ENCODE data around the gene CAMSAP1. TPM values are rescaled to one million over a fixed set of nuclear protein-coding genes. Genes with fewer than 3 reads are reported as not detected.

CAMSAP1 gene
- 18.5 to 24.4 TPM (median 23.2 TPM) in 5 replicates for total RNA-seq (2022; extraction: Qiagen RNA extraction; ENCODE audit: low read depth)

GRCh38 chr9:135907431-135908092 is at the start of gene CAMSAP1:
TSS of gene CAMSAP1 (minus strand) at chr9:135907546. CDS start at chr9:135907159, 387 bp downstream.

Other genes with a start within 250 kb of the CAMSAP1 start
- gene LCN9, start 244.2 kb downstream of the CAMSAP1 start, total RNA-seq (2022; extraction: Qiagen RNA extraction; ENCODE audit: low read depth): not detected in 5 replicates
- not detected in 5 replicates for gene SOHLH1, start 208.1 kb downstream of the CAMSAP1 start, total RNA-seq (2022; extraction: Qiagen RNA extraction; ENCODE audit: low read depth)
- gene KCNT1, start 205.4 kb downstream of the CAMSAP1 start, total RNA-seq (2022; extraction: Qiagen RNA extraction; ENCODE audit: low read depth): not detected in 5 replicates
- 29.5 to 36.6 TPM (median 36.5 TPM) in 5 replicates for gene UBAC1, start 53.8 kb upstream of the CAMSAP1 start, total RNA-seq (2022; extraction: Qiagen RNA extraction; ENCODE audit: low read depth)
- 21.4 to 31.4 TPM (median 30.0 TPM) in 5 replicates for gene NACC2, start 187.7 kb upstream of the CAMSAP1 start, total RNA-seq (2022; extraction: Qiagen RNA extraction; ENCODE audit: low read depth)
- gene TMEM250, start 211.3 kb upstream of the CAMSAP1 start, total RNA-seq (2022; extraction: Qiagen RNA extraction; ENCODE audit: low read depth): 32.6 to 51.5 TPM (median 44.6 TPM) in 5 replicates